Astrocyte of the cerebellum (primary cell): Measurements from ENCODE around the gene ADAMTS17.

ENCODE experiments used
- DNase-seq: peaks from one replicate; pipeline ENCODE4 v3.0.0-alpha.2; 2011; ENCODE audit warnings: low read depth
- H3K4me3 ChIP-seq: 2 replicates; pipeline ENCODE4 v1.5.1; 2011; ENCODE audit warnings: mild to moderate bottlenecking, low read depth, low read length, moderate library complexity
- in situ Hi-C: cut with HindIII; loops from 2 replicates; pipeline ENCODE4 v1.10.0; 2017; ENCODE audit warnings: low sequenced_read_pairs
- TF ChIP-seq, protein P1 (sequence below): IDR thresholded peaks from 2 replicates; pipeline ENCODE4 v1.5.1; 2012; ENCODE audit warnings: low read length, low read depth, moderate library complexity, mild to moderate bottlenecking; ENCODE audit errors: missing control alignments

Gene ADAMTS17

DNA sequence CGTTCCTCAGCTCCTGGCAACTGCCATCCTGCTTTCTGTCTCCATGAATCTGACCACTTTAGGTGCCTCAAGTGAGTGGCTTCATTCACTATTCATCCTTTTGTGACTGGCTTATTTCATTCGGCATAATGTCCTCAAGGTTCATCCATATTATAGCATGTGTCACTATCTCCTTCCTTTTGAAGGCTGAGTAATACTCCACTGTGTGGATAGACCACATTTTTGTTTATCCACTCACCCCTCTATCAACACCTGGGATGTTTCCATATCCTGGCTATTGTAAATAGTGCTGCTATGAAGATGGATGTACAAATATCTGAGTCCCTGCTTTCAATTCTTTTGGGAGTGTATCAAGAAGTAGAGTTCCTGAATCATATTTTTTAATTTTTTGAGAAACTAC, 98.8 kb downstream of the ADAMTS17 start:
- TF ChIP-seq, protein P1, sequence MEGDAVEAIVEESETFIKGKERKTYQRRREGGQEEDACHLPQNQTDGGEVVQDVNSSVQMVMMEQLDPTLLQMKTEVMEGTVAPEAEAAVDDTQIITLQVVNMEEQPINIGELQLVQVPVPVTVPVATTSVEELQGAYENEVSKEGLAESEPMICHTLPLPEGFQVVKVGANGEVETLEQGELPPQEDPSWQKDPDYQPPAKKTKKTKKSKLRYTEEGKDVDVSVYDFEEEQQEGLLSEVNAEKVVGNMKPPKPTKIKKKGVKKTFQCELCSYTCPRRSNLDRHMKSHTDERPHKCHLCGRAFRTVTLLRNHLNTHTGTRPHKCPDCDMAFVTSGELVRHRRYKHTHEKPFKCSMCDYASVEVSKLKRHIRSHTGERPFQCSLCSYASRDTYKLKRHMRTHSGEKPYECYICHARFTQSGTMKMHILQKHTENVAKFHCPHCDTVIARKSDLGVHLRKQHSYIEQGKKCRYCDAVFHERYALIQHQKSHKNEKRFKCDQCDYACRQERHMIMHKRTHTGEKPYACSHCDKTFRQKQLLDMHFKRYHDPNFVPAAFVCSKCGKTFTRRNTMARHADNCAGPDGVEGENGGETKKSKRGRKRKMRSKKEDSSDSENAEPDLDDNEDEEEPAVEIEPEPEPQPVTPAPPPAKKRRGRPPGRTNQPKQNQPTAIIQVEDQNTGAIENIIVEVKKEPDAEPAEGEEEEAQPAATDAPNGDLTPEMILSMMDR = no peak
- H3K4me3 ChIP-seq = no peak overlapping the region
- in situ Hi-C loops = no loop called here
- no peak for DNase-seq

DNA sequence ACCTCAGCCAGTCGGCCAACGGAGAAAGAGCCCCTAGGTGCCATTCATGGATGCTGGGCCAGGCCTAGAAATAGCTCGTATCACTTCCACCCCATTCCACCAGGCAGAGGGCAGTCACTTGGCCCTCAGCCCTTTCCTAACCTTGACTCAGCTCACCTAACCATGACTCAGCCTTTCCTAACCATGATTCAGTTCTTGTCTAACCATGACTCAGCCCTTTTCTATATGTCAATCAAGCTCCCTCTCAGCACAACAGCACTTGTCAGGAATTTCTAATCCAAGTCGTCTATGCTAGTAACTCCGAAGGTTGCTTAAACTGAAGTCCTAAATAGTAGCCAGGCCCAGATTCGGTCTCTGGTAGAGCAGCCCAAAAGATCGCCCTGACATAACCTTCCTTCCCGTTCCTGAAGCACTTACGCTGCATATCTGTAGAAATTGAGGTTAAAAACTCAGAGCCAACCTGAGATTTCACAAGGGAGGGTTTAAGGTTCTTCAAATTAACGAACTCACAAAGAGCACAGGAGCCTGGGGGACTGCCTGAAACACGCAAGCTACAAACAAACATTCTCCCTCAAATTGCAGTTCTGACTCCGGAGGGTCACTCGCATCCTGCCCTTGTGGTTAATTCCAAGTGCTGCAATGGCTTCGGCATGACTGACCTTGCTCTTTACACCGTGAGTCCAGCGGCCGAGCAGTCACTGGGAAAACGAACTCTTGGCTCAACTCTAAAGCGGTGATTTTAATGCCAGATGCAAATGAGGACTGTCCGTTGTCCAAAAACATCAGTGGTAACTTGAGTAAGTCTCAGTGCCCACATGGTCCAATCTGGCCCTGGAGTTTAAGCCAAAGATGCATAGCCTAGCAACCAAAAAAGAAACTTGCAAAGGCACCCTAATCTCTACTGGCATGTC, 99.9 kb downstream of the ADAMTS17 start:
- no peak overlapping the region for H3K4me3 ChIP-seq
- peak; percentile 86 for DNase-seq
- in situ Hi-C loops = no loop called here
- TF ChIP-seq, protein P1 = no peak

DNA sequence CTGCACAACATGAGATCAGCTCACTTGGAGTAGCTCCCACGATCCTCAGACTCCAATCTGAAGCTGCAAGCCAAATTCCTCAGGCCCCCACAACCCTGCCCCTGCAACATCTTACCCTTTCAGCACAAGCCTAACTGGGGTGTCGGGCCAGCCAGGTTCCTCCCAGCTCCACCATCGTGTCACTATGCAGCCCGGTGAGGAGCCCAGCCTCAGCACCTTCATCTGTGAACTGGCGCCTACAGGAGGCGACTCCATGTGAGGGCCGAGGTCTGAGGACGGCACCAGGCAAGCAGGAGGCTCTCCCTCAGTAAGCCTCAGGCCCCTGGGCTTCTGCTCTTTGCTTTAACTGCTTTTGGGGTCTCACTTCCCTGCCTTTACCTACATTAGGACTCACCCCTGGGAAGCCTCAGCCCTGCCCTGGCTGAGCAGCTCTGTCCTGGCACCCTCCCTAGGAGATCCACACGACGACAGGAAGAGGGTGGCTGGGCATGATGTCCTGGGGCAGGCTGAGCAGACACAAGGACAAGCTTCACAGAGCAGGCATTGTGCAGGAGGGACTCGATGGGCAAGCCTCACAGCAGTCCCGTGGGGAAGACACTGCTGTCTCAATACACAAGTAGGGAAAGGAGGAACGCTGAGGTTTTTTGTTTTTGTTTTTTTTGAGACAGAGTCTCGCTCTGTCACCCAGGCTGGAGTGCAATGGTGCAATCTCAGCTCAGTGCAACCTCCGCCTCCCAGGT, 104.6 kb downstream of the ADAMTS17 start:
- TF ChIP-seq, protein P1 = no peak
- no peak for DNase-seq
- in situ Hi-C loops = no loop called here
- no peak overlapping the region for H3K4me3 ChIP-seq

DNA sequence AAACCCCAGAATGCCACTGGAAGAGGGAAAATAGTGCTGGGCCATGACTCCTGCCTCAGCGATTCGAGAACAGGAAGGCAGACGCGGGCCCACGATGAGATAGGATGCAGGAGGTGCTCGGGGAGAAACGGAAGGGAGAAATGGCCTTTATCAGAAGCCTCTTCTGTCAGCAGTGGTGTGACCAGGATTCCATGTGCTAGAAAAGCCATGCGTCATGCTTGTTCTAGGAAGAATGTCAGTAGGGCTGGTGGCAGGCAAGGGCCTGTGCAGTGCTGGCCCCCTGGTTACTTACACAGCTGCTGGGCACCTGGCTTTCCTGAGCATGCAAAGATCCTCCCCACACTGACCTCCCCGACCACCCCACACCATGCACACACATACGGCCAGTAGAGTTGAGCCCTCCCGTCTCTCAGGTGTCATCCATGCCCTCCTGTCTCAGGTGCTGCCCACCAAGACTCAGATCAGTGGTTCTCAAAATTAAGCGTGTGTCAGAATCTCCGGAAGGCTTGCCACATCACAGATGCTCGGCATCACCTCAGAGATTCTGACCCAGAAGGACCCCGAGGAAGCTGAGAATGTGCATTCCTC, 106.7 kb downstream of the ADAMTS17 start:
- no peak overlapping the region for H3K4me3 ChIP-seq
- DNase-seq = no peak
- in situ Hi-C loops = no loop called here
- TF ChIP-seq, protein P1 = no peak

DNA sequence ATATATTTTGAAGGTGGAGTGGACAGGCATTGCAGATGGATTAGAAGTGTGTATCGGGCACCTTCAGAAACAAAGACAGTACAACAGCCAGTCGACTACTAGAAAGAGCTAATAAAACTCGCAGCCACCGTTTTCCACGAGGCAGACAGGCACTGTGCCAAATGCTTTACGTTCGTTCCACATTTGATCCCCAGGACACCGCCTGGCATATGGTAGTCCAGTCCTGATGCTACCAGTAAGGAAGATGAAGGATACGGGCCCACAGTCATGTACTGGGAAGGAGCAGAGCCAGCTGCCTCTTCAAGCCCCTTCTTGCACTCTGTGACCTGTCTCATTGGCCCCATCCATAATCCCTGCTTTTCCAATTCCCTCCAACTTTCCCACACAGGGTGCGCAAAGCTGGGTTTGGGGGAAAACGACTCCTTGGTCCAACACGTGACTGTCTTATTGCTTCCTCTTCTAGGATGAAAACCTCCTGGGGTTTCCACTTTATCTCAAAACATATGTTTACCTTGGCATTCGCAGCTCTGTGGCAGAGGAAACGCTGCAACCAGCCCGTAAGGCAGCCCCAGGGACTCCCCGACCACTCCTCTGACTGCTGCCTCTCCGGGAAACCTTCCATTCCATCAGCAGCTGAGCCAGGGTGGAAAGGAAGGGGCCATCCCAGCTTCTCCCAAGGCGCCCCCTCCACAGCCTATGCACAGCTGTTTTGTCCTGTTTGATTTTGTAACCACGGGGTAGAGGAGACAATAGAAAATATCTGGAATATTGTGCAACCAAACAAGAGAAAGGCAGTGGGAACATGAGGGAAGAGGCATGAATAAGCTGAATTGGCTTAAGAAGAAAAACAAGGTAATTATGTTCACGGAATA, 107.4 kb downstream of the ADAMTS17 start:
- in situ Hi-C loops = no loop called here

More for the DNA sequence above, 107.4 kb downstream of the ADAMTS17 start:
- no peak overlapping the region for H3K4me3 ChIP-seq
- TF ChIP-seq, protein P1 = no peak
- peak; percentile 15 for DNase-seq
